Activated naive CD4-positive, alpha-beta T cell treated with anti-CD3 and anti-CD28 coated beads, Interleukin-2, amount 50 U/mL, for 24 hours (primary cell): Measurements from ENCODE around the gene MLX.
"Not testable (repeated sequence)": the region's sequence is repeated elsewhere in the genome, so short reads cannot be mapped to it uniquely, and the experiment has no call there.

Source experiments
- H3K27ac Mint-ChIP-seq: one replicate; pipeline ENCODE4 v1.8.0; 2021; ENCODE audit warnings: mild to moderate bottlenecking, mixed read lengths
- H3K27me3 Mint-ChIP-seq: one replicate; pipeline ENCODE4 v1.8.0; 2021; ENCODE audit warnings: mixed read lengths
- H3K36me3 Mint-ChIP-seq: one replicate; pipeline ENCODE4 v1.8.0; 2021; ENCODE audit warnings: mixed read lengths
- H3K4me1 Mint-ChIP-seq: one replicate; pipeline ENCODE4 v1.8.0; 2021; ENCODE audit warnings: mixed read lengths
- H3K4me3 Mint-ChIP-seq: one replicate; pipeline ENCODE4 v1.8.0; 2021; ENCODE audit warnings: mild to moderate bottlenecking, mixed read lengths
- H3K9me3 Mint-ChIP-seq: one replicate; pipeline ENCODE4 v1.8.0; 2021; ENCODE audit warnings: mixed read lengths

The MLX gene

GRCh38 chr17:42545755-42546505 is 21.0 kb upstream of the MLX start:
- H3K27ac Mint-ChIP-seq, H3K36me3 Mint-ChIP-seq: not testable (repeated sequence)

GRCh38 chr17:42547001-42547461 is 19.9 kb upstream of the MLX start:
- no peaks in the 10 kb centered on the region for H3K27me3 Mint-ChIP-seq
- no peaks in the 10 kb centered on the region for H3K9me3 Mint-ChIP-seq
- H3K4me3 Mint-ChIP-seq, result no peak overlapping the region
- no peaks in the 10 kb centered on the region for H3K36me3 Mint-ChIP-seq
- peaks cover 9% of the 10 kb centered on the region for H3K4me1 Mint-ChIP-seq
- H3K27ac Mint-ChIP-seq, result no peak overlapping the region

More at GRCh38 chr17:42545755-42546505, 21.0 kb upstream of the MLX start:
- H3K4me3 Mint-ChIP-seq, H3K27me3 Mint-ChIP-seq, H3K9me3 Mint-ChIP-seq: not testable (repeated sequence)
- peaks cover 15% of the 10 kb centered on the region for H3K4me1 Mint-ChIP-seq

GRCh38 chr17:42547698-42548069 is 19.2 kb upstream of the MLX start:
- no peaks in the 10 kb centered on the region for H3K36me3 Mint-ChIP-seq
- H3K4me1 Mint-ChIP-seq, result peaks cover 9% of the 10 kb centered on the region
- no peak overlapping the region for H3K4me3 Mint-ChIP-seq
- H3K27ac Mint-ChIP-seq, result no peak overlapping the region
- no peaks in the 10 kb centered on the region for H3K27me3 Mint-ChIP-seq
- H3K9me3 Mint-ChIP-seq, result no peaks in the 10 kb centered on the region

- Mint-ChIP-seq H3K27me3 (no peaks in the 10 kb centered on the region), H3K4me1 (peaks cover 9% of the 10 kb centered on the region), H3K36me3 (no peaks in the 10 kb centered on the region), H3K4me3 (peak overlapping the region; percentile 52), H3K9me3 (no peaks in the 10 kb centered on the region), H3K27ac (no peak overlapping the region)
These were observed 18.6 kb upstream of the MLX start for GRCh38 chr17:42548070-42548837.

- Mint-ChIP-seq H3K4me1 (peaks cover 9% of the 10 kb centered on the region), H3K36me3 (no peaks in the 10 kb centered on the region)
These were observed 17.7 kb upstream of the MLX start for GRCh38 chr17:42548993-42549755.

GRCh38 chr17:42552736-42553135 is 14.2 kb upstream of the MLX start, which contains the start of gene HSD17B1:
Gene HSD17B1 (plus strand): TSS chr17:42552923. CDS start chr17:42552934, 11 bp downstream.
- not testable (repeated sequence) for H3K9me3 Mint-ChIP-seq, H3K27me3 Mint-ChIP-seq, H3K36me3 Mint-ChIP-seq
- H3K27ac Mint-ChIP-seq, result peak within 1 kb of the TSS; percentile 70
- peaks cover 24% of the 10 kb centered on the region for H3K4me1 Mint-ChIP-seq
- H3K4me3 Mint-ChIP-seq, result peak within 1 kb of the TSS; percentile 89

More at GRCh38 chr17:42548993-42549755, 17.7 kb upstream of the MLX start:
- Mint-ChIP-seq H3K9me3 (no peaks in the 10 kb centered on the region), H3K27me3 (no peaks in the 10 kb centered on the region), H3K4me3 (peak overlapping the region; percentile 49), H3K27ac (no peak overlapping the region)

GRCh38 chr17:42553161-42553818 is 13.6 kb upstream of the MLX start:
- Mint-ChIP-seq H3K4me1 (peaks cover 24% of the 10 kb centered on the region), H3K27ac (peak overlapping the region; percentile 70), H3K36me3 (no peaks in the 10 kb centered on the region), H3K9me3 (no peaks in the 10 kb centered on the region), H3K4me3 (peak overlapping the region; percentile 89), H3K27me3 (no peaks in the 10 kb centered on the region)

- H3K36me3 Mint-ChIP-seq, result no peaks in the 10 kb centered on the region
- H3K4me3 Mint-ChIP-seq, result peak overlapping the region; percentile 89
- no peaks in the 10 kb centered on the region for H3K27me3 Mint-ChIP-seq
- H3K27ac Mint-ChIP-seq, result peak overlapping the region; percentile 79
- peaks cover 24% of the 10 kb centered on the region for H3K4me1 Mint-ChIP-seq
- H3K9me3 Mint-ChIP-seq, result no peaks in the 10 kb centered on the region
These were observed 13.0 kb upstream of the MLX start for GRCh38 chr17:42553866-42554249.

GRCh38 chr17:42554250-42555121 is 12.4 kb upstream of the MLX start:
- Mint-ChIP-seq H3K4me1 (peaks cover 20% of the 10 kb centered on the region), H3K4me3 (peak overlapping the region; percentile 89), H3K27me3 (no peaks in the 10 kb centered on the region), H3K36me3 (no peaks in the 10 kb centered on the region), H3K27ac (peak overlapping the region; percentile 79), H3K9me3 (no peaks in the 10 kb centered on the region)

GRCh38 chr17:42555122-42555622 is 11.7 kb upstream of the MLX start:
- Mint-ChIP-seq H3K36me3 (no peaks in the 10 kb centered on the region), H3K27me3 (no peaks in the 10 kb centered on the region), H3K4me1 (peaks cover 20% of the 10 kb centered on the region), H3K27ac (peak overlapping the region; percentile 72), H3K9me3 (no peaks in the 10 kb centered on the region), H3K4me3 (peak overlapping the region; percentile 89)

- not testable (repeated sequence) for H3K9me3 Mint-ChIP-seq, H3K27me3 Mint-ChIP-seq, H3K27ac Mint-ChIP-seq, H3K4me3 Mint-ChIP-seq, H3K36me3 Mint-ChIP-seq
- peaks cover 15% of the 10 kb centered on the region for H3K4me1 Mint-ChIP-seq
These were observed 10.8 kb upstream of the MLX start for GRCh38 chr17:42555961-42556617.

- no peak overlapping the region for H3K4me3 Mint-ChIP-seq
- peaks cover 34% of the 10 kb centered on the region for H3K4me1 Mint-ChIP-seq
- no peak overlapping the region for H3K27ac Mint-ChIP-seq
- H3K27me3 Mint-ChIP-seq, result no peaks in the 10 kb centered on the region
- H3K9me3 Mint-ChIP-seq, result no peaks in the 10 kb centered on the region
- H3K36me3 Mint-ChIP-seq, result no peaks in the 10 kb centered on the region
These were observed 7.8 kb upstream of the MLX start for GRCh38 chr17:42559075-42559474.

- Mint-ChIP-seq H3K36me3 (no peaks in the 10 kb centered on the region), H3K27ac (no peak overlapping the region), H3K27me3 (no peaks in the 10 kb centered on the region), H3K9me3 (no peaks in the 10 kb centered on the region), H3K4me3 (no peak overlapping the region), H3K4me1 (peaks cover 29% of the 10 kb centered on the region)
These were observed 6.7 kb upstream of the MLX start for GRCh38 chr17:42560246-42560645.

GRCh38 chr17:42561897-42562387 is 5.0 kb upstream of the MLX start, which contains the start of gene COASY:
Gene COASY (plus strand): TSS chr17:42562148. CDS start chr17:42562623, 475 bp downstream.
- H3K4me3 Mint-ChIP-seq, result peak within 1 kb of the TSS; percentile 95
- peak within 1 kb of the TSS; percentile 95 for H3K27ac Mint-ChIP-seq
- no peaks in the 10 kb centered on the region for H3K27me3 Mint-ChIP-seq
- peaks cover 27% of the 10 kb centered on the region for H3K4me1 Mint-ChIP-seq
- H3K36me3 Mint-ChIP-seq, result no peaks in the 10 kb centered on the region
- H3K9me3 Mint-ChIP-seq, result no peaks in the 10 kb centered on the region
